GM12874 (cell line): ENCODE data around the gene PHPT1.

Source experiments
- TF ChIP-seq, protein P1 (sequence below): IDR thresholded peaks from 2 replicates; pipeline ENCODE4 v1.5.1; 2011; ENCODE audit warnings: low read depth, mild to moderate bottlenecking, control low read depth, low read length, moderate library complexity; ENCODE audit not compliant: insufficient read depth

Gene PHPT1

GRCh38 chr9:136849038-136849959, at the start of gene PHPT1:
PHPT1 (plus strand) TSS chr9:136849409; CDS start chr9:136849431, 22 bp downstream.
- TF ChIP-seq, protein P1, sequence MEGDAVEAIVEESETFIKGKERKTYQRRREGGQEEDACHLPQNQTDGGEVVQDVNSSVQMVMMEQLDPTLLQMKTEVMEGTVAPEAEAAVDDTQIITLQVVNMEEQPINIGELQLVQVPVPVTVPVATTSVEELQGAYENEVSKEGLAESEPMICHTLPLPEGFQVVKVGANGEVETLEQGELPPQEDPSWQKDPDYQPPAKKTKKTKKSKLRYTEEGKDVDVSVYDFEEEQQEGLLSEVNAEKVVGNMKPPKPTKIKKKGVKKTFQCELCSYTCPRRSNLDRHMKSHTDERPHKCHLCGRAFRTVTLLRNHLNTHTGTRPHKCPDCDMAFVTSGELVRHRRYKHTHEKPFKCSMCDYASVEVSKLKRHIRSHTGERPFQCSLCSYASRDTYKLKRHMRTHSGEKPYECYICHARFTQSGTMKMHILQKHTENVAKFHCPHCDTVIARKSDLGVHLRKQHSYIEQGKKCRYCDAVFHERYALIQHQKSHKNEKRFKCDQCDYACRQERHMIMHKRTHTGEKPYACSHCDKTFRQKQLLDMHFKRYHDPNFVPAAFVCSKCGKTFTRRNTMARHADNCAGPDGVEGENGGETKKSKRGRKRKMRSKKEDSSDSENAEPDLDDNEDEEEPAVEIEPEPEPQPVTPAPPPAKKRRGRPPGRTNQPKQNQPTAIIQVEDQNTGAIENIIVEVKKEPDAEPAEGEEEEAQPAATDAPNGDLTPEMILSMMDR: no peak

DNA sequence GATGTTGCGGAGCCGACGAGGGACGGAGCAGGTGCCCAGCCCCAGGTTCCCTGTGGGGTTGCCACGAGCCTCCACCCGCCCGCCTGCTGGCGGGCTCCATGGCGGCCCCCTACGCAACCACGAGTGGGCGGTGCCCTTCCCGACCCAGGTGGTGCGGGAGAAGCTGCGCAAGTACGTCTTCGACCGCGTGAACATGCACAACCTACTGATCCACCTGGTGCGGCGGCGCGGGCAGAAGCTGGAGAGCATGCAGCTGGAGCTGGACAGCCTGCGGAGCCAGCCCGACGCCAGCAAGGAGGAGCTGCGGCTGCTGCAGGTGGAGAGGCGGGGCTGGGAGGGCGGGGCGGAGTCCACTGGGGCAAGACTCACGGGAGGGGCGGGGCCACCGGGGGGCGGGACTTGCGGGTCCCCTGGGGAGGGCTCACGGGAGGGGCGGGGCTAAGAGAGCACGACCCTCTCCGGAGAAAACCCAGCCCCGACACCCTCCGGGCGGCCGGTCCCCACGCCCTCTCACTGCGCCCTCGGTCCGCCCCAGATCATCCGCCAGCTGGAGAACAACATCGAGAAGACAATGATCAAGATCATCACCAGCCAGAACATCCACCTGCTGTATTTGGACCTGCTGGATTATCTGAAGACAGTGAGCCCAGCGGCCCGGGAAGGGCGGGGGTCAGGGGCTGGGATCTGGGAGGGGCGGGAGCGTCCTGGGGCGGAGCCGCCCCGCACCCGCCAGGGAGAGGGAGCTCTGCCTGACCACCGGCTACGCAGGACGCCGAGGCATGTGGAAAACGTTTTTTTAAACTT, 49.2 kb upstream of the PHPT1 start:
- TF ChIP-seq, protein P1: no peak

GRCh38 chr9:136802321-136802720, 46.9 kb upstream of the PHPT1 start:
- TF ChIP-seq, protein P1: no peak

- TF ChIP-seq, protein P1: no peak
These were observed 45.4 kb upstream of the PHPT1 start for GRCh38 chr9:136803551-136804508.

GRCh38 chr9:136804509-136805206, 44.6 kb upstream of the PHPT1 start:
- TF ChIP-seq, protein P1: no peak

DNA sequence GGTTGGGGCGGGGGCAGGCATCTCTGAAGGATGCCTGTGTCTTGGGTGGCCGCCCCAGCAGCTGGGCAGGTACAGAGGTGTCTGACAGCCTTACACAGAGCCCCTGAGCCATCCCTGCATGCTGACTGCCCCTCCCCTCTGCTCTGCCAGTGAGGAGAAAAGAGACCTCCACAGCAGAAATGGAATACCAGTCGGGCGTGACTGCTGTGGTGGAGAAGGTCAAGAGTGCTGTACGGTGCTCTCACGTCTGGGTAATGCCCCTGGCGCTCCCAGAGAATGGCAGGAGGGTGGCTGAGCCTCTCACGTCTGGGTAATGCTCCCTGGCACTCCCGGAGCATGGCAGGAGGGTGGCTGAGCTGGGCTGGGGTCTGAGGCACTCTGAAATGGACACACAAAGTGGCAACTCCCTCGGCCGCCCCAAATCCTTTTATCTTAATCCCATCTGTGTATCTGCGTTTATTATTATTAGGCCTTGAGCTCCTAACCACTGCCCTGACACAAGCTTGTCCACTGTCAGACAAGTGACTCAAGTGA, 43.9 kb upstream of the PHPT1 start:
- TF ChIP-seq, protein P1: no peak
